ENCODE data around the gene CD63.

GRCh38 chr12:55721601-55722213 is 7.1 kb downstream of the CD63 start:
- TF ChIP-seq RNF219 (CRISPR knock-in tag; IDR thresholded peaks at IDR 0.05): no peak
- TF ChIP-seq ZNF687 (CRISPR knock-in tag; IDR thresholded peaks at IDR 0.05): no peak
- no peak for TF ChIP-seq ZNF549 (CRISPR knock-in tag; IDR thresholded peaks at IDR 0.05)
- TF ChIP-seq JUND (CRISPR knock-in tag; IDR thresholded peaks at IDR 0.05): no peak
- no peak for TF ChIP-seq ZBTB49 (CRISPR knock-in tag; IDR thresholded peaks at IDR 0.05; ENCODE audit: borderline replicate concordance)
- TF ChIP-seq CHD4 (IDR thresholded peaks at IDR 0.05; ENCODE audit: borderline replicate concordance, low read length): no peak
- no peak for TF ChIP-seq BCL6 (CRISPR knock-in tag; IDR thresholded peaks at IDR 0.05)
- TF ChIP-seq ZNF7 (CRISPR knock-in tag; IDR thresholded peaks at IDR 0.05): no peak

Measured in HepG2 (cell line).